OCI-LY7 (cell line): Measurements from ENCODE around the gene INTS1. TPM values are rescaled to one million over a fixed set of nuclear protein-coding genes. Genes with fewer than 3 reads are reported as not detected.

Source experiments
- BruUV-seq: library from RNA; stranded (reverse); fragments of 400-500 nt; replicated peaks from 2 replicates; lab custom pipeline; 2021; lab: Mats Ljungman, UMichigan
- CTCF ChIA-PET: fragments of 300-600 bp; sonication (Branson Sonifier 250); formaldehyde crosslinking; loops from one replicate; lab custom pipeline; 2022; ENCODE audit warnings: antibody characterized with exemption; ENCODE audit not compliant: unreplicated experiment; lab: Charles Lee
- POLR2A ChIA-PET: fragments of 300-600 bp; sonication (Branson Sonifier 250); formaldehyde crosslinking; loops from one replicate; lab custom pipeline; 2022; ENCODE audit warnings: antibody characterized with exemption; lab: Charles Lee
- DNase-seq: peaks from one replicate; pipeline ENCODE4 v3.0.0-alpha.2; 2015; ENCODE audit warnings: low spot score
- H2AFZ ChIP-seq: fragments of 200-600 bp; sonication (generic), shearing (Covaris generic); 2 replicates; pipeline ENCODE4 v1.6.1; 2014; ENCODE audit warnings: mild to moderate bottlenecking, antibody characterized with exemption, low read length, moderate library complexity
- H3K27ac ChIP-seq: fragments of 200-600 bp; sonication (generic); 2 replicates; pipeline ENCODE4 v1.5.1; 2014; ENCODE audit warnings: mixed run types, low read depth, mild to moderate bottlenecking, moderate library complexity, low read length, inconsistent platforms; ENCODE audit not compliant: poor library complexity, severe bottlenecking
- H3K36me3 ChIP-seq: fragments of 200-600 bp; sonication (generic); 2 replicates; pipeline ENCODE4 v1.6.1; 2014; ENCODE audit warnings: mild to moderate bottlenecking, antibody characterized with exemption, low read length, moderate library complexity, mixed read lengths; ENCODE audit not compliant: insufficient read depth
- H3K4me1 ChIP-seq: fragments of 200-600 bp; sonication (generic); 2 replicates; pipeline ENCODE4 v1.5.1; 2014; ENCODE audit warnings: mild to moderate bottlenecking, low read length; ENCODE audit not compliant: insufficient read depth, poor library complexity, severe bottlenecking
- H3K4me2 ChIP-seq: fragments of 200-600 bp; sonication (generic); 2 replicates; pipeline ENCODE4 v1.6.1; 2014; ENCODE audit warnings: mild to moderate bottlenecking, low read length
- H3K4me3 ChIP-seq: fragments of 200-600 bp; sonication (generic); 2 replicates; pipeline ENCODE4 v1.5.1; 2014; ENCODE audit warnings: mild to moderate bottlenecking, low read depth, low read length; ENCODE audit not compliant: poor library complexity, severe bottlenecking
- H3K79me2 ChIP-seq: fragments of 200-600 bp; sonication (generic); 2 replicates; pipeline ENCODE4 v1.6.1; 2016; ENCODE audit warnings: low read depth, mild to moderate bottlenecking, low read length, moderate library complexity, mixed read lengths; ENCODE audit not compliant: insufficient read depth
- H3K9me2 ChIP-seq: fragments of 200-600 bp; sonication (generic); 2 replicates; pipeline ENCODE4 v1.6.1; 2016; ENCODE audit warnings: mild to moderate bottlenecking, low read length, mixed read lengths; ENCODE audit not compliant: insufficient read depth
- H3K9me3 ChIP-seq: fragments of 200-600 bp; sonication (generic); 2 replicates; pipeline ENCODE4 v1.6.1; 2014; ENCODE audit warnings: mild to moderate bottlenecking, mixed run types, low read length, mixed read lengths
- H4K20me1 ChIP-seq: fragments of 200-600 bp; sonication (generic); 2 replicates; pipeline ENCODE4 v1.6.1; 2014; ENCODE audit warnings: mild to moderate bottlenecking, antibody characterized with exemption, low read length, moderate library complexity, mixed read lengths; ENCODE audit not compliant: insufficient read depth
- CTCF ChIP-seq: fragments of 200-600 bp; sonication (generic); conservative IDR thresholded peaks from 2 replicates; pipeline ENCODE4 v1.5.1; 2014; ENCODE audit warnings: mild to moderate bottlenecking, antibody characterized with exemption, low read length, moderate library complexity, mixed read lengths
- EZH2phosphoT487 ChIP-seq: fragments of 200-600 bp; sonication (generic); IDR thresholded peaks from 2 replicates; pipeline ENCODE4 v1.6.1; 2018; ENCODE audit warnings: low read depth, borderline replicate concordance, mild to moderate bottlenecking, mixed run types, antibody characterized with exemption, low read length, moderate library complexity, mixed read lengths
- intact Hi-C: fragments of 100-400 bp; cut with micrococcal nuclease; formaldehyde crosslinking; loops from one replicate; pipeline ENCODE4 v1.10.0; 2022; ENCODE audit not compliant: unreplicated experiment
- total RNA-seq, 2 experiments: library from RNA; depleted of rRNA in 1 of 2; stranded (reverse); fragments of >200 nt in 1 of 2; shearing (Covaris generic) in 1 of 2; gene quantifications; 2 replicates each; pipeline ENCODE4 v1.2.3, GENCODE V29; 2014 to 2022

The INTS1 gene
- total RNA-seq, 2 experiments from 2014 or later = 83.6 to 188 TPM

- Histone ChIP-seq H4K20me1 (no peaks in the 10 kb centered on the region), H3K9me3 (no peaks in the 10 kb centered on the region), H3K4me3 (no peak overlapping the region), H3K36me3 (no peaks in the 10 kb centered on the region), H3K4me2 (no peak overlapping the region), H3K4me1 (peaks cover 20% of the 10 kb centered on the region), H3K27ac (no peak overlapping the region), H2AFZ (no peak overlapping the region), H3K79me2 (no peaks in the 10 kb centered on the region), H3K9me2 (no peaks in the 10 kb centered on the region)
- CTCF ChIA-PET = interaction anchor here (0.6 kb wide), 1 partner anchor 14 kb away, joined by 3 read pairs; no protein-coding TSS in a partner anchor
- no TSS peak for BruUV-seq
- no peak for DNase-seq
- POLR2A ChIA-PET = no interaction called here
- intact Hi-C loops = no loop called here
- no peak for TF ChIP-seq CTCF
- TF ChIP-seq EZH2phosphoT487 = no peak
Observed at GRCh38 chr7:1455241-1455939, 48.8 kb downstream of the INTS1 start.

GRCh38 chr7:1454542-1454941 is 49.6 kb downstream of the INTS1 start:
- peaks cover 15% of the 10 kb centered on the region for H3K4me1 ChIP-seq
- no peaks in the 10 kb centered on the region for H3K36me3 ChIP-seq
- no peaks in the 10 kb centered on the region for H3K79me2 ChIP-seq
- POLR2A ChIA-PET = no interaction called here
- no peak overlapping the region for H3K4me3 ChIP-seq
- DNase-seq = no peak
- no TSS peak for BruUV-seq
- no peak for TF ChIP-seq CTCF
- TF ChIP-seq EZH2phosphoT487 = no peak
- intact Hi-C loops = no loop called here
- no peaks in the 10 kb centered on the region for H4K20me1 ChIP-seq
- CTCF ChIA-PET = no interaction called here
- no peaks in the 10 kb centered on the region for H3K9me2 ChIP-seq
- H3K27ac ChIP-seq = no peak overlapping the region
- H3K4me2 ChIP-seq = no peak overlapping the region
- H3K9me3 ChIP-seq = no peaks in the 10 kb centered on the region
- no peak overlapping the region for H2AFZ ChIP-seq

GRCh38 chr7:1452205-1452604 is 52.0 kb downstream of the INTS1 start:
- no peak for DNase-seq
- no peaks in the 10 kb centered on the region for H3K9me2 ChIP-seq
- CTCF ChIA-PET = no interaction called here
- no TSS peak for BruUV-seq
- no peaks in the 10 kb centered on the region for H3K9me3 ChIP-seq
- POLR2A ChIA-PET = no interaction called here
- H4K20me1 ChIP-seq = no peaks in the 10 kb centered on the region
- no peaks in the 10 kb centered on the region for H3K79me2 ChIP-seq
- H2AFZ ChIP-seq = no peak overlapping the region
- no peak overlapping the region for H3K4me3 ChIP-seq
- no peak overlapping the region for H3K27ac ChIP-seq
- H3K4me1 ChIP-seq = peaks cover 12% of the 10 kb centered on the region
- intact Hi-C loops = no loop called here
- H3K36me3 ChIP-seq = no peaks in the 10 kb centered on the region
- TF ChIP-seq EZH2phosphoT487 (no peak), CTCF (no peak)
- H3K4me2 ChIP-seq = no peak overlapping the region
